Erythroblast (primary cell): ENCODE measurements around the gene NTN1.

Source experiments
- DNase-seq, 2 experiments: peaks; one replicate each; lab custom pipeline; 2025; lab: John Stamatoyannopoulos, UW
- GATA1 ChIP-seq: IDR thresholded peaks from 2 replicates; pipeline ENCODE4 v1.6.1; 2011; ENCODE audit warnings: low read depth, mild to moderate bottlenecking, control low read depth, low read length, moderate library complexity
- POLR2A ChIP-seq: IDR thresholded peaks from 2 replicates; pipeline ENCODE4 v1.6.1; 2011; ENCODE audit warnings: mild to moderate bottlenecking, low read length

The NTN1 gene

DNA sequence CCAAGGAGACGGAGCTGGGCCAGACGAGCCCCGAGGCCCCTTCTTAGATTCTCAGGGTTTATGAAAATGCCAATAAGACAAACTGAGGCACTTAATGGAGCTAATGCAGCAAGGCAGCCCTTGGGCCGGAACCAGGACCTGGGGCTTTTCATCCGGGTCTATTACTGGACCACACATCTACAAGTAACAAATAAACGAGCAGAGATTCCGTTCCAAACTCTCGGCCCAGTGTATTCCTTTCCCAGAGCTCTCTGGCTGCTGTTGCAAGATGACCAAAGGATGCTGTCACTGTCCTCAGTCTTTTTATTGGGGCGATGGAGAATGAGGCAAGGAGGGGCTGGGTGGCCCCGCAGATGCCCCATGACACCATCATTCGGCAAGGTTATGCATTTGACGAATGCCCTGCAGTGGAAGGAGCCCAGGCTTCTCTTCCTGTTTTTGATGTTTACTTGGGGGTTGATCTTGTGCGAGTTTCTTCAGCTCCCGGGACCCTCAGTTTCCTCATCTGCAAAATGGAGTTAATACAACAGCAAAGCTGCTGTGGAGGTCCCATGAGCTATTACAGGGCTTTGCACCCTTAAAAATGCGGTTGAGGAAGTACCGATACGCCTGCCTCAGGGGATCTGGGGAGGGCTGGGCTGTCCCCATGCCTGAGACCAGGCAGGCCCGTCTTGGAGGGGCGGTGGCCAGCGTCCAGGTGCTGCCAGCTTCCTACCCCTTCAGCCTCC, 1.1 kb upstream of the NTN1 start:
- DNase-seq = no peak
- TF ChIP-seq POLR2A = no peak
- no peak for TF ChIP-seq GATA1

DNA sequence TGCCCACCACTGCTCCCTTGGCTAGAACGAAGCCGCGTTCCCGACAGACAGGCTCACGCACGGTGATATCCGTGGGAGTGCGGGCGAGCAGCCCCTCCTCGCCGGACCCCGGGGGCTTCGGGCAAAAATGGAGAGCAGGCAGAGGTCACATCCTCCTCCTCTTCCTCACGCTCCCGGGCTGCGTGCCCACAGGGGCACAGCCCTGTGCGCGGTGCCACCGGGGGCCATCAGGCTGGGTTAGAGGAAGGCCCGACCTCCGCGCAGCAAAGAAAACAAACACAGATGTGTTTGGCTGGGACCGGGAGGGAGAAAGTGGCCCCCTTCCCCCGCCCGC, 519 bp upstream of the NTN1 start:
- no peak for DNase-seq

DNA sequence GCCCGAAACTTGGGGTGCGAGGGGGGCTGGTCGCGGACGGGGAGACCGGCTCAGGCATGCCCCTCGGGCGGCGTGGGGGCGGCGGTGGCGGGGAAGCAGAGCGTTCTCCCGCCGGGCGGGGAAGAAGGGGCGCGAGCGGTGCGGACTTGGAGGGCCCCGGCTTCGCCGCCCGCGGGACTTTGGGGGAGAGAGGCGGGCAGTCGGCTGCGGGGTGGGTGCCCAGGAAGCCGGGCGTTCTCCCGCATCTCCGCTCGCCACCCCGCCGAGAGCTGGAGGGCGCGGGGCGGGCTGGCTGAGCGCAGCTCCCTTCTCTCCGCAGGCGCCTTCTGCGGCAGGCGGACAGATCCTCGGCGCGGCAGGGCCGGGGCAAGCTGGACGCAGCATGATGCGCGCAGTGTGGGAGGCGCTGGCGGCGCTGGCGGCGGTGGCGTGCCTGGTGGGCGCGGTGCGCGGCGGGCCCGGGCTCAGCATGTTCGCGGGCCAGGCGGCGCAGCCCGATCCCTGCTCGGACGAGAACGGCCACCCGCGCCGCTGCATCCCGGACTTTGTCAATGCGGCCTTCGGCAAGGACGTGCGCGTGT, 772 bp downstream of the NTN1 start:
- peak; percentile 24 to 37 for DNase-seq
- TF ChIP-seq GATA1 = no peak
- no peak for TF ChIP-seq POLR2A

More for the DNA sequence above, 519 bp upstream of the NTN1 start:
- TF ChIP-seq POLR2A (no peak), GATA1 (no peak)

DNA sequence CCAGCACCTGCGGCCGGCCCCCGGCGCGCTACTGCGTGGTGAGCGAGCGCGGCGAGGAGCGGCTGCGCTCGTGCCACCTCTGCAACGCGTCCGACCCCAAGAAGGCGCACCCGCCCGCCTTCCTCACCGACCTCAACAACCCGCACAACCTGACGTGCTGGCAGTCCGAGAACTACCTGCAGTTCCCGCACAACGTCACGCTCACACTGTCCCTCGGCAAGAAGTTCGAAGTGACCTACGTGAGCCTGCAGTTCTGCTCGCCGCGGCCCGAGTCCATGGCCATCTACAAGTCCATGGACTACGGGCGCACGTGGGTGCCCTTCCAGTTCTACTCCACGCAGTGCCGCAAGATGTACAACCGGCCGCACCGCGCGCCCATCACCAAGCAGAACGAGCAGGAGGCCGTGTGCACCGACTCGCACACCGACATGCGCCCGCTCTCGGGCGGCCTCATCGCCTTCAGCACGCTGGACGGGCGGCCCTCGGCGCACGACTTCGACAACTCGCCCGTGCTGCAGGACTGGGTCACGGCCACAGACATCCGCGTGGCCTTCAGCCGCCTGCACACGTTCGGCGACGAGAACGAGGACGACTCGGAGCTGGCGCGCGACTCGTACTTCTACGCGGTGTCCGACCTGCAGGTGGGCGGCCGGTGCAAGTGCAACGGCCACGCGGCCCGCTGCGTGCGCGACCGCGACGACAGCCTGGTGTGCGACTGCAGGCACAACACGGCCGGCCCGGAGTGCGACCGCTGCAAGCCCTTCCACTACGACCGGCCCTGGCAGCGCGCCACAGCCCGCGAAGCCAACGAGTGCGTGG, 1.5 kb downstream of the NTN1 start:
- no peak for TF ChIP-seq GATA1
- DNase-seq = peak; percentile 31 to 43

DNA sequence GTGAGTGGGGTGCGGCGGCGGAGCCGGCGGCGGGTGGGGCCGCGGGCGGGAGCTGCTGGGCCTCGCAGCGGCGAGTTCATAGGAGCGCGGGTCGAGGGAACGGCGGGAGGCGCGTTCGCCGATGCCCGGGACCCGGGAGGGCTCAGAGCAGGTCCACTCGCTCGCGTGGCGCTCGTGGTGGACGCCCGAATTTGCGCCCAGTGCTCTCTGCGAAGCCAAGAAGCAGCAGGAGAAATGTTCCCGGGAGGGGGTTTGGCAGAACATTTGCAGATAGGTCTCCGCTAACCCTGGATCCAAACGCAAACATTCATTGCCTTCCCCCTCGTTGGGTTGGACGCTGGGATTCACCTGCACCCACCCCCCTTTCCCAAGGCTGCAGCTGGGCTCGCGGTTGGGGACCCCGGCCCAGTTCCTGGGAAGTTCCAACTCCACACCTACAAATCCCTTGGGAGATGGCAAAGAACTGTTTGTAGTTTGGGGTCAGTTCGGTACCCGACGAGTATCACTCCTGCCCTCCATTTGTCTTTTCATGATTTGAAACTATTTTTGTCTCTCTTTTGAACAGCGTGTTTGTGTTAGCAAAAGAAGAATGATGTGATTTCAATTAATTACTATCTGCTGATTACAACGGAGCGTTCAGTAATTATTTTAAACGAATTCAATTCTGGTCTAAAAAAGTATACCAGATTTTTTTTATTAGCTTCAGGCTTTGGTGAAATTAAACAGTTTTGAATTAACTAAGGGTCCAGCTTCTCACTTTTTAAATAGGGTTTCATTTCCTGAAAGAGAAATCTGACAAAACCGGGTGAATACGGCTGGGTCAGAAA, 2.3 kb downstream of the NTN1 start:
- no peak for DNase-seq
- TF ChIP-seq GATA1 = no peak
- no peak for TF ChIP-seq POLR2A

DNA sequence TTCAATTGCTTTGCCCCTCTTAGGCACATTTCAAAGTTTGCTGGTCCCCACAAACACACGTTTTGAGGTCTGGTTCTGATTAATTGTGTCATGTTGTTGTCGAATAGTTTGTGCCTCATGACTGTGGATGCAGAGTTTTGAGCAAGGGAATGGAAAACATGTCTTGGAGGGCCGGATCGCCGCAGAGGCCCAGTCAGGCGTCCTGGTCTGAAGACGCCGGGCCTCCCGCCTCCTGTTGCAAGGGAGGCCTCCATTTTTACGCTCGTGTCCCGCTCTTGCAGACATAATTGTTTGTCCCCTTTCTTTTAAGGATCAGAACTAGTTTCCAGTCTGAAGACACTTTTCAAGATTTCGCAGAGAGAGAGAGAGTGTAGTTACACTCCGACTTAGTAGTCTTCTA, 3.2 kb downstream of the NTN1 start:
- TF ChIP-seq POLR2A (no peak), GATA1 (no peak)
- DNase-seq = no peak

DNA sequence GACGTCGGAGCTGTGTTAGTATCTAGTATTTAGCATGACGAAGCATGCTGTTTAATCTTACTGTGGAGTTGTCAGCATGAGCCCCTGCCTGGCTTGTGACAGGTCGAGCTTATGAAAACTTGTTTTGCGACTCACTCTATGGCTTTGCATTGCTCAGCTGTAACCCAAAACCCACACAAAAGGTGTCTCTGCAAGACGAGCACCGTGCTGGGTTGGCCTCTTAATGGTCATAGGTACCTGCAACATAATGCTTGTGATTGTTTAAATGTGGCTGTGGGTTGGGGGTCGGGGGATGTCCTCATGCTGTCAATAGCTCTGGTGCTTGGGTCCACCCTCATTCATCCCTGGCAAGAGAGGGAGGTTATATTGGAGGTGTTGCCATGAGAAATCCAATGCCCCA, 5.4 kb downstream of the NTN1 start:
- TF ChIP-seq POLR2A = no peak
- TF ChIP-seq GATA1 = no peak
- no peak for DNase-seq

DNA sequence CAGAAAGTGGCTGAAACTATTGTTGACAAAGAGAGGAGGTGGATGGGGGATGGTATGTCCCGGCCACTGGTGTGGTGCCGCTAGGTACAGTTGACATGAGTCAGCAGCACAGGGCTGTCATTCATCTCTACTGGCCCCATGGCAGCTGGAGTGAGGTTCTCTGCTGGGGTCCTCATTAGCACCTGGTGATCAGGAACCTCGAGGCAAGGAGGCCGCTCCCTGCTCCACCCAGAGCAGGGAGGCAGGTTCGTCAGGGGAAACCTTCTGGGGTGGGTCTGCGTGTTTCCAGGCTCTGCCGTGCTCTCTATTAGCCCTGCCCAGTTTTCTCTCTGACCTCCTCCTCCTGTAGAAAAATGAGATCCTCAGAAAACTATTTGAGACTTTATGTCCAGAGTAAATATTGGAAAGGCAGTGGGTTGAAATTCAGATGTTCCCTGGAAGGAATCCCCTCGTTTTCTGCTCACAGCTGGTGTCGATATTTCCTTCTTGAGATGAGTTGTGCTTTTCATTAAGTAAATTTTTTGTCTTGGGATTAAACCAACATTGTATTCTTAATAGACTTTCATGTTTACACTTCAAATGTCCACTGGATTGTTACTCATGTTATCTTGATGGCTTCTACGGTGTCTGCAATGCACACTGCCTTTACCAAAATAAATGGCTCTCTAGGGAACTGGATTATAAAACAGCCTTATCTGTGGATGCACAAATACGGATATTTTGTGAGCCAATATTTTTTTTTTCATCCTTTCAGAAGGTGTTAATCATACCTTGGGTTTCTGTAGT, 7.1 kb downstream of the NTN1 start:
- TF ChIP-seq POLR2A = no peak
- no peak for TF ChIP-seq GATA1
- no peak for DNase-seq

DNA sequence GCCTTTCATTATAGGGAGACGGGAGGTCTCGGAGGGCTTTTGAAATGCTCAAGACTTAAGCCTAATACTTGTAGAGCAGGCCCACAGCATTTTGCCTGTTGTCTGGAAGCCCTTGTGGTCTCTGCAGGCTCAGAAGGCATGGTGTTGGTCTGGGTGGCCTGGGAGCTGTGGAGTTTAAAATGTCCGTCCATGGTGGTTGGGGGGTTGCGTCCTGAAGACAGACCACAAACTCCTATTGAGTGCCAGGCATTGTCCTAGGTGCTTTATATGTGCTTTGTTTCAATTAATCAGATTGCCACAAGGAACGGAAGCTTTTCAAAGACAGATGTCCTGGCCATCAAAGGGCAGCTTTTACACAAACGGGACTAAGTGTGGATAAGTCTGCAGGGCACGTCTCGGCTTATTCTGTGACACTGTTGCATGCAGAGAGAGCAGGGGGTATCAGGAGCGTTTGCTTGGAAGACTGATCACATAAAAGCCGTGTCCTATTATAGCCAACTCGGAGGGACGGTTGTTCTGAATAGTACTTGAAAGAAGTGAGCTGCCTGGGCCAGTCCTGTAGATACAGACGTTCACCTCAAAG, 7.8 kb downstream of the NTN1 start:
- TF ChIP-seq POLR2A = no peak
- no peak for TF ChIP-seq GATA1
- no peak for DNase-seq

DNA sequence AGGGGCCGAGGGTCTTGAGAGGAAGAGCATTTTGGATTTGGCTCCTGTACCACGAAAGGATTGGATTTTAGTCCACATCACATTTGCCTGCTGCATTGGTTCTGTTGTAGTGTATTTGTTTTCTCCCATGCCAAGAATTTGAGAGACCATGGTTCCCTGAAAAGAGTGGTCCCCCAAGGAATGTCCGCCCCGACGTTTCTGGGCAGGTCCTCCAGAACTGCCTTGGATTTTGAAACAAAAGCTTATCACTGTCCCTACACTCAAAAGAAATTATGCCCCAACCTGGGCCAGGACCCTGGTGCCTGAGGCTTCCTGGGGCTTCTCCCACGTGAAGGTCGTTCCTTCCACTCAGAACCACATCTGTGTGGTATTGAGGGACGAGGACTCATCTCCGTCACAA, 10.8 kb downstream of the NTN1 start:
- no peak for TF ChIP-seq GATA1
- TF ChIP-seq POLR2A = no peak
- DNase-seq = no peak

DNA sequence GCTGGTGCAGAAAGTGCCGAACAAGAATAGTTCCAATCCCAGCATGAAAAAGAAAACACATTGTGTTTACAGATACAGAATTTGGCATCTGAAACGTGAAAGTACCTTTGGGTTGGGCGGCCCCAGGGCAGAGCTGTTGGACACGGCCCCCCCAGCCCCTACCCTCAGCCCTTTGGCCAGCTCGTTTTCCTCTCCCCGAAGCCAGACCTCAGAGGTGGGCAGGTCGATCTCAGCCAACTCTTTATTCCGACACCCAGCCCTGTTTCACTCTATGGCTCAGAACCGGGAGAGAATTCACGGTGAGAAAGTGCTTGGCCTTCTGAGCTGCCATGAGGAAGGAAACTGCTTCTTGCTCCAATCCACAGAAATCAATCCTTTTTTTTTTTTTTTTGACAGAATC, 11.3 kb downstream of the NTN1 start:
- no peak for DNase-seq
- TF ChIP-seq GATA1 (no peak), POLR2A (no peak)

DNA sequence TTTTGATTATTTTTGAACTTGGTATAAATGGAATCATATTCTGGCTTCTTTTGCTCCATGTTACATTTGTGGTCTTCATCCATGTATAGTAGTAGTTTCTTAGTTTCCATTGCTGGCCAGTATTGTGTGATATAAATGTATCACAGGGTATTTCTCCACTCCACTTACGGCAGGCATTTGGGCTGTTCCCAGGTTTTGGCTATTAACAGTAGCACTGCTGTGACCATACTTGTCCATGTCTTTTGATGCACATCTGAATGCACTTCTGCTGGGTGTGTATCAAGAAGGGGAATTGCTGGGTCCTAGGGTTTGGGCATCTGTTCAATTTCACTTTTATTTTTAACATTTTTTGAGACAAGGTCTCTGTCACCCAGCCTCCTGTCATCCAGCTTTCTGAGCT, 13.9 kb downstream of the NTN1 start:
- DNase-seq = no peak
- TF ChIP-seq POLR2A = no peak
- TF ChIP-seq GATA1 = no peak

DNA sequence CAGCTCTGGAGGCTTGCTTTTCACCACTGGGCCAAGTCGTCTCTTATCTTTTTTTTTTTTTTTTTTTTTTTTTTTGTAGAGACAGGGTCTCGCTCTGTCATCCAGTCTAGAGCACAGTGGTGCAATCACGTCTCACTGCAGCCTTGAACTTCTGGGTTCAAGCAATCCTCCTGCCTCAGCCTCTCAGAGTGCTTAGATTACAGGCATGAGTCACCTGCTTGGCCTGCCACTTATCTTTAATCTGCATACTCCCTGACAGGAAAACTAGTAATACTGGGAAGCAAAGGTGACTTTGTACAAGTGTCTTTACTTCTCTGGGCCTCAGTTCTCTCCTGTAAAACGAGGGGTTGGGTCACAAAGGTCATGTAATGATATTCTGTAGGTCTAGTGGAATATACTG, 15.0 kb downstream of the NTN1 start:
- DNase-seq = peak; percentile 16 to 24
- TF ChIP-seq GATA1 (no peak), POLR2A (no peak)
